GM23338 (cell line): Measurements from ENCODE around the gene RHBDL3.

Experiments
- CREB1 ChIP-seq: fragments of 250-450 bp; sonication (Bioruptor Pico); IDR thresholded peaks from 2 replicates; pipeline ENCODE4 v1.5.0; 2020; ENCODE audit warnings: low read depth, mild to moderate bottlenecking, moderate library complexity
- CTCF ChIP-seq, 2 experiments: fragments of 200-600 bp in 1 of 2; sonication (generic) in 1 of 2; conservative IDR thresholded peaks; 2 replicates each; pipeline versions ENCODE4 v1.5.1 to v1.6.1; 2016 to 2017; ENCODE audit warnings: antibody characterized with exemption in 2 of 2, low read depth in 2 of 2, mild to moderate bottlenecking in 2 of 2, moderate library complexity in 1 of 2
- ETS1 ChIP-seq: IDR thresholded peaks from 2 replicates; pipeline ENCODE4 v1.6.1; 2016; ENCODE audit warnings: antibody characterized with exemption
- EZH2 ChIP-seq: fragments of 200-600 bp; sonication (generic); IDR thresholded peaks from one replicate; pipeline ENCODE4 v1.8.0; 2017; ENCODE audit warnings: antibody characterized with exemption, mild to moderate bottlenecking, low read depth; ENCODE audit not compliant: unreplicated experiment
- EZH2phosphoT487 ChIP-seq: fragments of 200-600 bp; sonication (generic); IDR thresholded peaks from one replicate; pipeline ENCODE4 v1.8.1; 2018; ENCODE audit warnings: antibody characterized with exemption; ENCODE audit not compliant: unreplicated experiment
- JUNB ChIP-seq: IDR thresholded peaks from one replicate; pipeline ENCODE4 v1.6.1; 2016; ENCODE audit warnings: antibody characterized with exemption; ENCODE audit not compliant: unreplicated experiment
- POLR2AphosphoS5 ChIP-seq: IDR thresholded peaks from 2 replicates; pipeline ENCODE4 v1.6.1; 2016; ENCODE audit warnings: antibody characterized with exemption, low read depth
- REST ChIP-seq: IDR thresholded peaks from one replicate; pipeline ENCODE4 v1.6.1; 2018; ENCODE audit warnings: antibody characterized with exemption; ENCODE audit not compliant: unreplicated experiment
- STAT1 ChIP-seq: IDR thresholded peaks from one replicate; pipeline ENCODE4 v1.6.1; 2016; ENCODE audit warnings: antibody characterized with exemption; ENCODE audit not compliant: unreplicated experiment
- ZNF114 ChIP-seq: fragments of 250-450 bp; sonication (Bioruptor Pico); IDR thresholded peaks from 2 replicates; pipeline ENCODE4 v1.5.0; 2020; ENCODE audit warnings: mild to moderate bottlenecking, moderate library complexity
- ZNF462 ChIP-seq: fragments of 250-450 bp; sonication (Bioruptor Pico); IDR thresholded peaks from 2 replicates; pipeline ENCODE4 v1.5.0; 2020; ENCODE audit warnings: mild to moderate bottlenecking, moderate library complexity

GRCh38 chr17:32314636-32315035 lies 49.0 kb downstream of the RHBDL3 start:
- no peak for TF ChIP-seq EZH2phosphoT487
- TF ChIP-seq POLR2AphosphoS5 = no peak
- no peak for TF ChIP-seq CTCF (conservative IDR thresholded peaks at IDR 0.05; ENCODE audit: low read depth in 2 of 2)
- TF ChIP-seq JUNB = no peak
- no peak for TF ChIP-seq EZH2
- TF ChIP-seq CREB1 (CRISPR knock-in tag) = no peak
- TF ChIP-seq ETS1 = no peak
- TF ChIP-seq REST = no peak
- no peak for TF ChIP-seq ZNF114
- no peak for TF ChIP-seq ZNF462
- TF ChIP-seq STAT1 = no peak
